K562 (cell line): Measurements from ENCODE around the gene TNFAIP8L1. TPM values are rescaled to one million over a fixed set of nuclear protein-coding genes. Genes with fewer than 3 reads are reported as not detected.

Source experiments
- ARID1B ChIP-seq: fragments of 450-650 bp; IDR thresholded peaks from 2 replicates; pipeline ENCODE4 v1.6.1; 2016; ENCODE audit warnings: antibody characterized with exemption, mild to moderate bottlenecking, inconsistent platforms
- ARID2 ChIP-seq: fragments of 450-650 bp; IDR thresholded peaks from 2 replicates; pipeline ENCODE4 v1.6.1; 2017; ENCODE audit warnings: antibody characterized with exemption, mild to moderate bottlenecking
- CC2D1A ChIP-seq: fragments of 450-650 bp; IDR thresholded peaks from 2 replicates; pipeline ENCODE4 v1.6.1; 2017; ENCODE audit warnings: mild to moderate bottlenecking
- CCAR2 ChIP-seq: fragments of 200-400 bp; formaldehyde crosslinking; IDR thresholded peaks from 2 replicates; pipeline ENCODE4 v1.6.1; 2017; ENCODE audit warnings: mild to moderate bottlenecking, low read depth, low read length
- CXXC5 ChIP-seq: fragments of 250-450 bp; sonication (Bioruptor Pico); IDR thresholded peaks from 2 replicates; pipeline ENCODE4 v1.8.0; 2022; ENCODE audit warnings: inconsistent platforms, mild to moderate bottlenecking, moderate library complexity
- DEAF1 ChIP-seq: fragments of 450-650 bp; formaldehyde crosslinking; IDR thresholded peaks from 2 replicates; pipeline ENCODE4 v1.4.0; 2020; ENCODE audit warnings: mild to moderate bottlenecking, moderate library complexity
- EGR1 ChIP-seq: fragments of 450-650 bp; conservative IDR thresholded peaks from 2 replicates; pipeline ENCODE4 v1.6.1; 2017; ENCODE audit warnings: mild to moderate bottlenecking
- ESRRA ChIP-seq: fragments of 450-650 bp; IDR thresholded peaks from 2 replicates; pipeline ENCODE4 v1.6.1; 2014; ENCODE audit warnings: low read depth, mild to moderate bottlenecking, moderate library complexity, borderline replicate concordance
- HDAC3 ChIP-seq: fragments of 450-650 bp; IDR thresholded peaks from 2 replicates; pipeline ENCODE4 v1.6.1; 2018; ENCODE audit warnings: borderline replicate concordance, mild to moderate bottlenecking, moderate library complexity; ENCODE audit not compliant: partially characterized antibody
- HDGF ChIP-seq: fragments of 450-650 bp; IDR thresholded peaks from 2 replicates; pipeline ENCODE4 v1.6.1; 2016
- ILF3 ChIP-seq: fragments of 450-650 bp; IDR thresholded peaks from 2 replicates; pipeline ENCODE4 v1.6.1; 2018; ENCODE audit warnings: antibody characterized with exemption, mild to moderate bottlenecking, moderate library complexity, borderline replicate concordance
- MLLT1 ChIP-seq, 2 experiments: fragments of 450-650 bp; IDR thresholded peaks; 2 replicates each; pipeline ENCODE4 v1.6.1; 2016
- MTA2 ChIP-seq: fragments of 450-650 bp; IDR thresholded peaks from 2 replicates; pipeline ENCODE4 v1.6.1; 2016; ENCODE audit warnings: low read depth
- NFXL1 ChIP-seq: fragments of 450-650 bp; formaldehyde crosslinking; IDR thresholded peaks from 2 replicates; pipeline ENCODE4 v1.4.0; 2021; ENCODE audit warnings: mild to moderate bottlenecking
- PHB2 ChIP-seq: fragments of 450-650 bp; IDR thresholded peaks from 2 replicates; pipeline ENCODE4 v1.6.1; 2017; ENCODE audit warnings: low read depth
- PHF21A ChIP-seq: fragments of 450-650 bp; IDR thresholded peaks from 2 replicates; pipeline ENCODE4 v1.6.1; 2017; ENCODE audit warnings: low read depth, borderline replicate concordance
- POLR2B ChIP-seq: fragments of 450-650 bp; IDR thresholded peaks from 2 replicates; pipeline ENCODE4 v1.6.1; 2018; ENCODE audit warnings: low read depth; ENCODE audit not compliant: partially characterized antibody
- SMAD4 ChIP-seq: fragments of 250-450 bp; sonication (Bioruptor Pico); conservative IDR thresholded peaks from 2 replicates; pipeline ENCODE4 v1.8.0; 2021; ENCODE audit warnings: inconsistent platforms, mild to moderate bottlenecking, moderate library complexity
- SNAPC5 ChIP-seq: fragments of 250-450 bp; sonication (Bioruptor Pico); IDR thresholded peaks from 2 replicates; pipeline ENCODE4 v1.8.0; 2021; ENCODE audit warnings: moderate library complexity, mild to moderate bottlenecking, inconsistent platforms
- SNRNP70 ChIP-seq: fragments of 200-400 bp; formaldehyde crosslinking; optimal IDR thresholded peaks from 2 replicates; pipeline ENCODE3; 2017; ENCODE audit warnings: low read depth, low read length
- TEAD1 ChIP-seq, 2 experiments: fragments of 450-650 bp in 1 of 2; sonication (generic) in 1 of 2; formaldehyde crosslinking; IDR thresholded peaks; 2 replicates each; pipeline versions ENCODE4 v1.4.0 to v1.8.0; 2020 to 2022; ENCODE audit warnings: mild to moderate bottlenecking in 2 of 2, missing genetic modification reagents in 1 of 2
- TGIF2 ChIP-seq: sonication (generic); formaldehyde crosslinking; IDR thresholded peaks from 2 replicates; pipeline ENCODE4 v1.8.1; 2022; ENCODE audit warnings: mild to moderate bottlenecking, missing genetic modification reagents, moderate library complexity
- YBX1 ChIP-seq: fragments of 450-650 bp; IDR thresholded peaks from 2 replicates; pipeline ENCODE4 v1.7.1; 2016; ENCODE audit warnings: mild to moderate bottlenecking
- ZBTB1 ChIP-seq: sonication (generic); formaldehyde crosslinking; IDR thresholded peaks from 2 replicates; pipeline ENCODE4 v1.8.1; 2023; ENCODE audit warnings: missing genetic modification reagents, low read depth, mild to moderate bottlenecking, borderline replicate concordance
- ZNF408 ChIP-seq: fragments of 250-450 bp; sonication (Bioruptor Pico); IDR thresholded peaks from 2 replicates; pipeline ENCODE4 v1.4.0; 2020; ENCODE audit warnings: low read depth, mild to moderate bottlenecking, moderate library complexity
- ZNF436 ChIP-seq: fragments of 250-450, 450-650 bp; sonication (Bioruptor Pico); formaldehyde crosslinking; IDR thresholded peaks from 2 replicates; pipeline ENCODE4 v1.7.0; 2020; ENCODE audit warnings: mild to moderate bottlenecking
- ZSCAN29 ChIP-seq: fragments of 450-650 bp; IDR thresholded peaks from 2 replicates; pipeline ENCODE4 v1.6.1; 2017
- polyA plus RNA-seq, 8 experiments: library from polyadenylated mRNA; depleted of rRNA in 4 of 8; stranded (reverse) in 5 of 8; unstranded in 3 of 8; fragments of >200 nt; fragmentation: Nextera tagmentation in 2 of 8; fragmentation: Illumina TruSeq in 1 of 8; extraction: Ambion mirVana in 2 of 8; extraction: Trizol in 1 of 8; gene quantifications; 2 replicates each; pipeline versions ENCODE4 v1.2.1 to v1.2.3, GENCODE V29; 2011 to 2014; ENCODE audit warnings: inconsistent platforms in 1 of 8, missing spikeins in 1 of 8
- total RNA-seq, 7 experiments: library from RNA; depleted of rRNA in 6 of 7; stranded (reverse); fragments of >200 nt in 6 of 7; fragmentation: Illumina TruSeq in 2 of 7; extraction: Trizol in 2 of 7; gene quantifications; 2 replicates each; pipeline versions ENCODE4 v1.2.1 to v1.2.3, GENCODE V29; 2011 to 2021; ENCODE audit warnings: low replicate concordance in 1 of 7
- TF ChIP-seq, protein P1 (sequence below): sonication (generic); formaldehyde crosslinking; IDR thresholded peaks from 2 replicates; pipeline ENCODE4 v1.9.0; 2022; ENCODE audit warnings: mild to moderate bottlenecking, missing genetic modification reagents

The TNFAIP8L1 gene
- total and polyA plus RNA-seq, 9 of the 15 experiments (the other 6 are each of a cell fraction or from before 2014, with no cell fraction given), result 0.69 to 9.3 (median 4.9) TPM

- TF ChIP-seq ARID2 (no peak), CCAR2 (no peak), ARID1B (peak; percentile 77), HDAC3 (no peak), TEAD1 (CRISPR knock-in tag; IDR thresholded peaks at IDR 0.05) (peak in 1 of 2 experiments; percentile 87; a peak in 2 of 4 replicates), NFXL1 (CRISPR knock-in tag) (no peak), YBX1 (no peak), CC2D1A (no peak), ZNF436 (no peak), SNAPC5 (no peak), DEAF1 (CRISPR knock-in tag) (no peak), TGIF2 (no peak), EGR1 (peak; percentile 98), ZNF408 (CRISPR knock-in tag) (no peak), SNRNP70 (no peak), ESRRA (peak; percentile 45; the same call in 1 of the 2 replicates), ILF3 (no peak), PHF21A (0 out of 2 replicates have a peak, but pooled peaks have one; percentile 19), MLLT1 (IDR thresholded peaks at IDR 0.05) (no peak), ZBTB1 (no peak), CXXC5 (peak; percentile 85), PHB2 (no peak), HDGF (0 out of 2 replicates have a peak, but pooled peaks have one; percentile 33), ZSCAN29 (no peak), MTA2 (no peak), SMAD4 (CRISPR knock-in tag) (peak; percentile 84), POLR2B (no peak)
- TF ChIP-seq, protein P1, sequence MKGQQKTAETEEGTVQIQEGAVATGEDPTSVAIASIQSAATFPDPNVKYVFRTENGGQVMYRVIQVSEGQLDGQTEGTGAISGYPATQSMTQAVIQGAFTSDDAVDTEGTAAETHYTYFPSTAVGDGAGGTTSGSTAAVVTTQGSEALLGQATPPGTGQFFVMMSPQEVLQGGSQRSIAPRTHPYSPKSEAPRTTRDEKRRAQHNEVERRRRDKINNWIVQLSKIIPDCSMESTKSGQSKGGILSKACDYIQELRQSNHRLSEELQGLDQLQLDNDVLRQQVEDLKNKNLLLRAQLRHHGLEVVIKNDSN (CRISPR knock-in tag), result peak; percentile 85
Measured at GRCh38 chr19:4638828-4639530, at the start of gene TNFAIP8L1 (continued).
